GM12865 (cell line): ENCODE results near the gene ATF5.

Source experiments
- DNase-seq: peaks from one replicate; pipeline ENCODE4 v3.0.0; 2010; ENCODE audit warnings: low read depth
- H3K4me3 ChIP-seq: 2 replicates; pipeline ENCODE4 v1.5.1; 2011; ENCODE audit warnings: mild to moderate bottlenecking, low read depth, low read length, control low read depth
- CTCF ChIP-seq: IDR thresholded peaks from 2 replicates; pipeline ENCODE4 v1.5.1; 2011; ENCODE audit warnings: low read length, control low read depth, low read depth, inconsistent platforms; ENCODE audit not compliant: insufficient read depth; ENCODE audit errors: missing control alignments

Gene ATF5

GRCh38 chr19:49971991-49972411 lies 43.0 kb downstream of the ATF5 start:
- H3K4me3 ChIP-seq, result no peak overlapping the region
- no peak for DNase-seq
- no peak for TF ChIP-seq CTCF

- DNase-seq, result no peak
- TF ChIP-seq CTCF, result no peak
- no peak overlapping the region for H3K4me3 ChIP-seq
Measured at GRCh38 chr19:49972841-49973240, 43.8 kb downstream of the ATF5 start.

- no peak for DNase-seq
- TF ChIP-seq CTCF, result no peak
Measured at GRCh38 chr19:49973987-49974386, 45.0 kb downstream of the ATF5 start.

GRCh38 chr19:49975051-49975450 lies 46.0 kb downstream of the ATF5 start:
- no peak for TF ChIP-seq CTCF
- H3K4me3 ChIP-seq, result no peak overlapping the region
- DNase-seq, result no peak

More at GRCh38 chr19:49973987-49974386, 45.0 kb downstream of the ATF5 start:
- no peak overlapping the region for H3K4me3 ChIP-seq

DNA sequence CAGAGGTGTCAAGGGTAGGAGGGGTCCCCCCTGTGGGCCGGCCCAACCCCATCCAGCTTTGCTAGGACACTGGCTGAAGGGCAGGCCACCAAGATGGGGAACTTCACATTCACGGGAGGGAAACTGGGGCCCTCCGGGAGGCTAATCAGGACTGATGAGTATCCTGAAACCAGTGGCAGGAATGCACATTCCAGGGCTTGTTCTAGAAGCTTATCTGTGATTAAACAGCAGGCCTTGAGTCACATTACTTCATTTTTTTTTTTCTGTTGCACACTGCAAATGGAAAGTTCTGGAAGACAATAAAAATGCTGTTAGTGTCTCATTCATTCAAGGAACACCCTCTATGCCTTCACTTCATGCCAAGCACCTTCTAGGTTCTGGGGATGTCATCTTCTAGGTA lies 47.5 kb downstream of the ATF5 start:
- TF ChIP-seq CTCF, result no peak
- no peak for DNase-seq

GRCh38 chr19:49977076-49977475 lies 48.1 kb downstream of the ATF5 start:
- H3K4me3 ChIP-seq, result no peak overlapping the region
- no peak for TF ChIP-seq CTCF
- no peak for DNase-seq

More for the DNA sequence above, 47.5 kb downstream of the ATF5 start:
- H3K4me3 ChIP-seq, result no peak overlapping the region

GRCh38 chr19:49977881-49978280 lies 48.9 kb downstream of the ATF5 start:
- no peak for TF ChIP-seq CTCF
- no peak for DNase-seq
- H3K4me3 ChIP-seq, result no peak overlapping the region
